ENCODE data around the gene SHISA6. TPM values are rescaled to one million over a fixed set of nuclear protein-coding genes. Genes with fewer than 3 reads are reported as not detected.

SHISA6 gene
- polyA plus RNA-seq, 4 donors = 1.5 to 3.2 (median 2.5) TPM

DNA sequence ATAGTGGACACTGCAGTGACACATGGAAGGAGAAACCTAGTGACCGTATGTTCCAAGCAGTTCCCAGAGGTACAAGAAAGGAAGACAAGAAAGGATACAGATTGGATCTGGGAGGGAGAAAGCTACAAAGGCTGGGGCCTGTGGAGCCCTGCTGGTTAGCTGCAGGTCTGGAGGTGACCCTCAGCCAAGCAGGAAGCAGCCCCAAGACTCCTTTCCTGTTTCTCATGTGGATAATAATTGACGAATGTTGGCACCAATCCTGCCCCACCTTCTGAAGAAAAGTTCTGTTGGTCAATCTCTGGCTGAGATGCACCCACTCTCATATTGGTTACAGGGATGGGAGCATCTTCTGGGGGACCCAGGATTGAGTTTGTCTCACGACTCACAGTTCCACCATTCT is 99.8 kb downstream of the SHISA6 start:
- no peak for DNase-seq (ENCODE audit: low read depth in 4 of 4, low spot score in 3 of 4)

DNA sequence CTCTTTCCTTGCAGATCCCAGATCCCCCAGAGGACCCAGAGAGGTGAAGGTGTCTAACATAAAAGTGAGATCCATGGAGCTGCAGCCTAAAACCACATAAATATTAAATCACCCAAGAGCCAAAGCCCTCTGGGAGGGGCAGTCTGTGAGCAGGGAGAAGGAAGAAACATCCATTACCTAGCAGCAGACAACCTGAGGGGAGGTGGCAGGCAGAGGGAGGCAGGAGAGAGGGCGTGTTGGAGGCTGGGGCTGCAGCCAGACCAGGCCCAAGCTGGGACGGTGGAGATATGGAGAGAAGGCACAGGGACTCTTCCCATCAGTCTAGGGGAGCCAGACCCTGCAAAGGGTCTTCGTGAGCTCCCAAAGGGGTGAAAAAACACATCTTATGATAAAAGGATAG is 101.1 kb downstream of the SHISA6 start:
- DNase-seq (ENCODE audit: low read depth in 4 of 4, low spot score in 3 of 4) = no peak

DNA sequence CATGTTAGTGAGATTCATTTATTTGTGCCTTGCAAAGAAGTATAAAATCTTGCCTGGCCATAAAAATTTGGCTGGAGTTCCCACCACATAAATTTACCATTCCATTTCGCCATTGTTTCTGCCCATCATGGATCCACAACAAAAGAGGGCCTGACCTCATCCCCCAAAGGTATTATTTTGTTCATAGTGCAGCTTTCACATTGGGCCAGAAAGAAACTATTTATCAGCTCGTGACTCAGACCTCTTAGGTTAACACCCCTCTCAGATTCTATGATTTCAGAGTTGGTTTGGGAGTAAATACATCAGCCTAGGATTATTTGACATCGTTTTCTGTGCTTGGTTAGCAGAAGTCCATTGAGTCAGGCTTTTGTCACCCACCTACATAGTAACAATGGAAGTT is 108.1 kb downstream of the SHISA6 start:
- no peak for DNase-seq (ENCODE audit: low read depth in 4 of 4, low spot score in 3 of 4)

DNA sequence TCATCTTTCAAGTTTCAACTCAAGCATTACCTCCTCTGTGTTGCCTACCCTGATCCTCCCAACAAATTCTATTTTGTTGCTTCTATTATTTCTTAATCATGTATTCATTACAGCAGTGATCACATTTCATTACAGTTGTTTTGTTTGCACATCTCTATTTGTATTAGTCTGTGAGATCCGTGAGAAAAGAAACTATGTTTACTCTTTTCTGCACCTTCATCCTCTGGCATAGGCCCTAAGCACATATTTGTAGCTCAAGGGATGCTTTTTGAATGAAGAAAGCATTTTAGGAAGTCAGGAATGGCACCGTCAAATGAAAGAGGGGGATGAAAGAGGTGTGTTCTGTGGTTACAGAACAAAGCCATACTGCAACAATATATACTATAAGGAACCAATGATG is 110.5 kb downstream of the SHISA6 start:
- DNase-seq (ENCODE audit: low read depth in 4 of 4, low spot score in 3 of 4) = no peak

DNA sequence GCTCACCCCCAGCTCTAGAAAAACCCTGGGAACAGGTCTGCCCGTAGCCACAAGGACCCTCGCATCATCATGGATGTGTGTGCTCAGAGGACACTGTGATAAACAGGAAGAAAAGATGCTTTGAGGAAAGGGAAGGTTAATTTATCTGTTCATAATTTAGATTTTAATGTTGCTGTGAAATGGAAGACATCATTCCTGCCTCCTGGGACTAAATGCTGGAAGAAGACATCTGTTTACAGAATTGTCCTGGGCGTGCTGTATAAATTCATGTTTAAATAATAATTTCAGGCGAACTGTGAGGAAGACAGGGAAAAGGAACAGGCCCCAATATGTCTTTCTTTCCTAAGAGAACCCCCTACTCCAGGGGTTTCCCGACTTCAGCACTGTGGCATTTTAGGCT is 112.6 kb downstream of the SHISA6 start:
- no peak for DNase-seq (ENCODE audit: low read depth in 4 of 4, low spot score in 3 of 4)

DNA sequence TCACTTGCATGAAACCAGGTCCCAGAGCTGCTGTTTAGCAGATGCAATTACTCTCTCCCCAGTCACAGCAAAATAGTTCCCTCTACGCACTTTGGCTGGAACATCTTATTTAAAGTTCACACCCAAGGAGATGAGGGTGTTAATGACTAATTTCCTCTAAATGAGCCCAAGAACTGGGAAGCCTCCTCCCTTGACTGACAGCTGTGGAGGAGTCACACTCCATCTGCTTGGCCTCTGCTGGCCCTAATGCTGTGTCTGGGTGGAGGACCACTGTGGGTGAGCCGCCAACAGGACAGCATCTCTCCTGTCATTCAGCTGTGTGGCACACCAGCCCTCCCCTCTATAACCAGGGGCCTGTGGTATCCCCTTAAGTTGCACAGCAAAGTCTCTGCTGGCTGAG is 115.4 kb downstream of the SHISA6 start:
- no peak for DNase-seq (ENCODE audit: low read depth in 4 of 4, low spot score in 3 of 4)

DNA sequence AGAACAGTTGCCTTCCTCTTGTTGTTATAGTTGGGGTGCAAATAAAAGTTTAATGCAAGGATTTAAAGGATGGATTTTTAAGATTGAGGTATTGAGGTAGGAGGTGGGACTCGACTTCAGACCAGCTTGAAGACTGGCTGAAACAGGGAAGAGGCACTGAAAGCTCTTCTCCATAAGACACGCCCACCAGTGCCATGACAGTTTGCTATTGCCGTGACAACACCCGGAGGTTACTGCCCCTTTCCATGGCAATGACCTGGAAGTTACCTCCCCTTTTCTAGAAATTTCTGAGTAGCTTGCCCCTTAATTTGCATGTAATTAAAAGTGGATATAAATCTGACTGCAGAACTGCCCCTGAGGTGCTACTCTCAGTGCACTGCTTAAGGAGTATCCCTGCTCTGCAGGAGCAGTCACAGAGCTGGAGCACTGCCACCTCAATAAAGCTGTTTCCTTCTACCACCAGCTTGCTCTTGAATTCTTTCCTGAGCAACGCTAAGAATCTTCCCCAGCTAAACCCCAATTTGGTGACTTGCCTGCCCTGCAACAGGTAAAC is 122.6 kb downstream of the SHISA6 start:
- no peak for DNase-seq (ENCODE audit: low read depth in 4 of 4, low spot score in 3 of 4)

DNA sequence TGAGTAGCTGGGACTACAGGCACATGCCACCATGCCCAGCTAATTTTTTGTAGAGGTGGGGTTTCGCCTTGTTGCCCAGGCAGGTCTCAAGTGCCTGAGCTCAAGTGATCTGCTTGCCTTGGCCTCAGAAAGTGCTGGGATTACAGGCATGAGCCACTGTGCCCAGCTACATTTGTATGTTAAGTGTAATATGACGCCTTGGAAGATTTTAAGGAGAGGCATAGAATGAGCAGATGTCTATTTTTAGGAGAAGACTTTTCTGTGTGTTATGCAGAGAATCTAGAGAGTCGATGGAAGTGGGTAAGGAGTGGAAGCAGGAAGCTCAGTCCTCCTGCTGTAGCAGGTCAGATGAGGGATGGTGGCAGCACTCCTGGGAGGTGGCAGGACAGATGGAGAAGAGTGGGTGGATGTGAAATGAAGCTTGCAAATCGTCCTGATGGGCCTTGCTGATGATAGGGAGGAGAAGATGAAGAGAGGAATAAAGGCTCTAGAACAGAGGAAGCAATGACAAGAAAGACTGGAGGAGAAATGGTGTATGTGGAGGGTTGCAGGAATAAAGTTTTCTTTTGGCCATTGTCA is 125.3 kb downstream of the SHISA6 start:
- no peak for DNase-seq (ENCODE audit: low read depth in 4 of 4, low spot score in 3 of 4)

DNA sequence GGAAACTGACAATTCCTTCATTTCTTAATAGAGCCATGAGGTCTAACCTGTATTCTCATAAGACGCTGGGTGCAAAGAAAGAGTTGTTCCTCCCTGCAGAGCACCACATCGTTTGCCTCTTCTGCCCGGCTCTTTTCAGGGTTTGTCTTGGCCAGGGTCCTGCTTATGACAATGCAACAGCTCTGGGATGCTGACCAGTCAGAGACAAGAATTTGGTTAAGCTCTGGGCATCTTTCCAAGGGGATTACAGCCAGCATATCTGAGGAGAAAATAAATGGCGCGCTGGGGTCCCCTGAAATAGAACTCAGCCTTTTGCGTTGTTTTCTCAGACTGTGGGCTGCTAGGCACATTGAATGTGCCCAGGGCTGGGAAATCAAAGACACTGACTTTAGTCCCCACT is 128.6 kb downstream of the SHISA6 start:
- DNase-seq (ENCODE audit: low read depth in 4 of 4, low spot score in 3 of 4) = no peak

DNA sequence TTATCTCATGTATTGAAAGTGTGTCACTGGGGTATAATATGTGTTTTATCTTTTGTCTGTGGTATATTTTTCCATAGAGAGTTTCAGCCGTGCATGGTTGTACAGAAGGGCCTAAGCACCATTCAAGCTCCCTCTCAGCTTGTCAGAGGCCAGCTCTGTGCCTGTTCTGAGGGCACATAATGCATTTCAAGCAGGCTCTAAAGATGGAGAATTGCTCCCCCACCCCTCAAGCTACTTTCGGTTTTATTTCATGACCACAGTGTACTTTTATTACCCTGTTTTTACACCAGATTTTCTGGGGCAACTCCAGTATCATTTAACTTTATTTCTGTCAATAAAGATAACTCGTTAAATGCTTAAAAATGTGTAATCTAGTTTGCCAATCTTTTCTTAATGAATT is 131.7 kb downstream of the SHISA6 start:
- no peak for DNase-seq (ENCODE audit: low read depth in 4 of 4, low spot score in 3 of 4)

DNA sequence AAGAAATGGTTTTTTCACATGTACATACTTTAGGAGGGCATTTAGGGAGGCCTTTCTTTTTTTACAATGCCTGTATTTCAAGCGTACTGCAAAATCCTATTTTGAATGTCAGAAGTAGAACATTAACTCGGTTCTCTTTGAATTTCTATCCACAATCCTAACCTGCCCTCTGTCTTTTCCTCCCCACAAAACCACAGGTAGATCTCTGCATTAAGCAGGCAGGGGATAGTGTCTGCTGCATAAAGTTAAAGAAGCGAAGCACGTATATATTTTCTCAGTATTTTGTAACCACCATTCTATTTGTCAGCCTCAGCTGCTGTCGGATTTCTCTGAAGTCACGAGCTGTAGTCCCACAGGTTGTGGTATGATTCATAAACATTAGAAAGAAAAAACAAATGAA is 137.5 kb downstream of the SHISA6 start:
- no peak for DNase-seq (ENCODE audit: low read depth in 4 of 4, low spot score in 3 of 4)

DNA sequence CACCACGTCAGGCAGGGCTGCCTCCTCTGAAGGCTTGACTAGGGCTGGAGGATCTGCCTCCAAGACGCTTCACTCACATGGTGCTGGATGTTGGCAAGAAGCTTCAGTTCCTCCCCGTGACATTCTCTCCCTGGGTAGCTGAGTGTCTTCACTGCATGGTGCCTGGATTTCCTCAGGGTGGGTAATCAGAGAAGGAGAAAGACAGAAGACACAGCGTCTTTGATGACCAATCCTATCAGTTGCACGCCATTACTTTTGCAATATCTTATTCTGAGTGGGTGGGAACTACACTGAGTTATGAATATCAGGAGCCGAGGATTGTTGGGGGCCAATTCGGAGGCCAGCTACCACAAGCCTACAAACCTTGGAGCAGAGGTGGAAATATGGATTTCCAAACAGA is 139.7 kb downstream of the SHISA6 start:
- DNase-seq (ENCODE audit: low read depth in 4 of 4, low spot score in 3 of 4) = no peak

DNA sequence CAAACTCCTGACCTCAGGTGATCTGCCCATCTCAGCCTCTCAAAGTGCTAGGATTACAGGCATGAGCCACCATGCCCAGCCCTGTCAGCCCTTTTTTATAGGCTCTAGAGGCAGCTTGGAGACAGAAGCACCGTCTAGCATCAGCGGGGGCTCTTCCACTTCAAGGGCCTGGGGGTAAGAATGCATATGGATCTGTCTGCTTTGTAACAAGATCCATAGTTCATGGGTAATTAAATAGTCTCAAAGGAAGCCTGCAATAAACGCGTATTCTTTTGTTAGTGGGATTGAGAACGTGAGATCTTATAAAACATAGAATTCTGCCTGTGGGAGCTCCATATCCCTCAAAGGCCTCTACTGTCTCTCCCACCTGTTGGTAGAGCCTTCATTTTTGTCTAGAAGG is 142.1 kb downstream of the SHISA6 start:
- no peak for DNase-seq (ENCODE audit: low read depth in 4 of 4, low spot score in 3 of 4)

DNA sequence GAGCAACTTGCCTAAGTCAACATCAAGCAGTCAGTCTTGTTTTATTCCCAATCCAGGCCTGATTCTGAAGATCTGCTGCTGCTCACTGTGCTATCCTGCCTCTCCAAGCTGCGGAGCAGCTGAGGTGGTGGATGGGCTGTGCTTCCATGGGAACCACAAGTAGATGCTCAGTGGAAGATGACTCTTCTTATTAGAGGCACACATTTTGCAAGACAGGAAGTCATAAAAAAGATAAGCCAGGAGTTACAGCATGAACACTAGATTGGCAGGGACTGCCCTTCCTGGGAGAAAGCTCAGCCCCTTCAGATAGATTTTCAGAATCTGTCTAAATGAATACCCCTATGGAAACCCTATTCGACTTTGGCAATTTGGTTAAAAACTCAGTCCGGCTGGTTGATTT is 143.1 kb downstream of the SHISA6 start:
- DNase-seq (ENCODE audit: low read depth in 4 of 4, low spot score in 3 of 4) = no peak

DNA sequence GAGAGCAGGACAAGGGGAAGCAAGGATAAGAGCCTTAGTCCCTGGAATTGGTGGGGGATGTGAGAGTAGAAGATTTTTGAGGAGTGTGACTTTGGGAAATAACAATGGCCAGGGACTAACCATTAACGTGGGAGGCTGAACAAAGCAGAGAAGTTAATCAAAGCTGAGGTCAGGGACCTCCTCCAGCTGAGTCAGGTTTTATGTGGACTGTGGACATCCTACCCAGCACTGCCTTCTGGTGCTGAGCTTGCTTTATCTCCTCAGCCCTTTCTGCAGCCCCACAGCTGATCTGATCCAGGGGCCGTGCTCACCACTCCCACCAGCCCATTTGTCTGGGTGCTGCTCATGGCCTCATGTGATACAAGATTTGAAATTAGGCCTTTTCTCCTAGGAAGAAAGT is 146.6 kb downstream of the SHISA6 start:
- no peak for DNase-seq (ENCODE audit: low read depth in 4 of 4, low spot score in 3 of 4)

DNA sequence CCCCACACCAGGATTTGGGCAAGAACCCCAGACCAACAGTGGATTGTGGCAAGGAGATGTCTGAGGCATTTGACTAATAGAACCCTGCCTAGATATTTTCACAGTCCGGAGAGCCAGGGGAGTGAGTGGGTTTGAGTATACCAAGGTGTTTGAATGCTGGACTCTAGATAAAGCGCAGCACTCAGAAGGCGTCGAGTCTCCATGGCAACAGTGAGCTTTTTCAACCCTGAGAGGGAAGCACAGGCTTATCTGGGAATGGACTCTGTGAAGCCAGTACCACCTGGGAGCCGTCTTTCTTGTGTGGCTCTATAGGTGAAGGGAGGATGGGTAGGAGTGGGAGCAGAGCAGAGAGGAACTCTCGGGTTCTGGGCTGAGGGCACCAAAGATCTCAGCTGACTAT is 147.0 kb downstream of the SHISA6 start:
- DNase-seq (ENCODE audit: low read depth in 4 of 4, low spot score in 3 of 4) = no peak

DNA sequence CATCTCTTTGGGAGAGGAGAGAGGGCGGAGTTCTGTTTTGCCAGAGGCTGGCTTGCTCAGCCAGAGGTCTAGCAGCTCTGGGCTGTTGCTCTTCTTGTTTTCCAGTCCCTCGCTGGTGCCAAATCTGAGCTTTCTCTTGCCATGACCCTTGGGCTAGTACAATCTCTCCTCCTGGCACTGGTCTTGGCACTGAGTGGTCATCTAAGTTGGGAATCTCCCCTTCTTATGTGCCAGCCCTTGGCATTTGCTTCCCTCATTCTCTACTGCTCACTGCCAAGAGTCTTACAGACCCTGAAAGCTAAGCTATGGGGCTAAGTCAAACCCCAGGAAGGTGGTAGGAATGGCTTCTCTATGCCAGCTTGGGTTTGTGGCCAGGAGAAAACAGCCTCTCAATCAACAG is 148.6 kb downstream of the SHISA6 start:
- no peak for DNase-seq (ENCODE audit: low read depth in 4 of 4, low spot score in 3 of 4)

DNA sequence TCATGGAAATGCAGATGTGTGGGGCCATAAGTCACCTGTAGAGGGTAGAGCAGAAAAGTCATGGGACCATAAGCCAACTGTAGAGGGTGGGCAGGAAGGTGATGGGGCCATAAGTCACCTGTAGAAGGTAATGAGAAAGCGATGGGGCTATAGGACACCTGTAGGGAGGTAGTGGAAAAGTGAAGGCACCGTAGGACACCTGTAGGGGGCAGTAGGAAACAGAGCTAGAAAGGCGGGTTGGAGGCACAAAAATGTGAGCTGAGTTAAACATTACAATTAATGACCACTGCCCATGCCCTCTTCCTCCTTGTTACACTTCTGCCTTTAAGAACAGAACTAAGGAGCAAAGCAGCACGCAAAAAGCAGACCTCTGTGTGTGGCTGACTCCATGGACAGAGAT is 150.1 kb downstream of the SHISA6 start:
- DNase-seq (ENCODE audit: low read depth in 4 of 4, low spot score in 3 of 4) = no peak

DNA sequence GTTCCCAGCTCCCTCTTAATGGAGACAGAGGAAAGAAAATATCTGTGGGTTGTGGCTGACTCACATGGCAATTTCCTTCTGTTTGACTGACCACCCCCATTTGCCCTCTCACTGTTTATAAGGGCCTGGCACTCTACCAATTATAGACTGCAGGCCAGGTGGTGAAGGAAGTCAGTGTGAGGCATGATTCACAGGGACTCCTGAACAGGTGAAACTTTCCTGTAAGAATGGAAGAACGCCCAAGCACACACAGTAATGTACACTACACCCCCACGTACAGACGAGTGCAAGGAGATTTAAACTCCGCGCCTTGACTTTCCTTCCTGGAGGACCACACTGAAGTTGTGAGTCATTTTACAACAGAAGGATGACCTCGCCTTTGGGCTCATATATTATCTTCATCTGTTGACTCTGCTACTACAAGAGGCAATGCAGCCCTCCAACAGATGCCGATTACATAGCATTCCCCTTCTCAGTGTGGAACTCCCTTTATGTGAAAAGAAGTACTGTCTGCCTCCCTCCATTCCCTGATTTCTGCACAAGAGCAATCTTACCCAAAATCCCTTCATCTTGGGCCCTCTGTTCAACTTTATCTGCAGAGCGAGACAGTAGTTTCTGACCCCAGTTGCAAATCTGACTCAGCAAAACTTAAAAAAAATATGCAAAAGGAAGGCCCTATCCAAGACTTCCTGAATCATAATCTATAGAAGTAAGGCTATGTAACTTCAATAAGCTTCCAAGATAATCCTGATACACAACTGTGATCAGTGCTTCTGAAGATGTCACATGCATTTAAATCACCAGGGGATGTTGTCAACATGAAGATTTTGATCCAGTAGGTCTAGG is 163.6 kb downstream of the SHISA6 start:
- peak in 1 of 4 donors; percentile 11 for DNase-seq (ENCODE audit: low read depth in 4 of 4, low spot score in 3 of 4)

DNA sequence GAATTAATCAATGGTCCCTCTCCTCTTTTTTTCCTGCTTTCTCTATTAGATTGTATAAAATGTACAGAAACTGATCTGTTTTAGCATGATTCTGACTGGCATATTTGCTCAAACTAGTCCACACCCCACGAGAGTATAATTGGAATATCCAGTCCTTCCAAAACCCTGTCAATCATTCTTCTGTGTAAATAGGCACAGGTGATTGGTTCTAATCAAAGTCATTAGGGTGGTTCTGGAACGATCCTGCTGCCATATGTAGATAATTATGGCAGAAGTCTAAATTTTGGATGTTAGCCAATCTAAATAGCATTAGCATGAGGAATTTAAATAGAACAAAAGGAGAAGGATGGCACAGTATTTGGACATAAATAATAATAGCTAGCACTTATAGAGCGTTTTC is 165.7 kb downstream of the SHISA6 start:
- DNase-seq (ENCODE audit: low read depth in 4 of 4, low spot score in 3 of 4) = no peak

DNA sequence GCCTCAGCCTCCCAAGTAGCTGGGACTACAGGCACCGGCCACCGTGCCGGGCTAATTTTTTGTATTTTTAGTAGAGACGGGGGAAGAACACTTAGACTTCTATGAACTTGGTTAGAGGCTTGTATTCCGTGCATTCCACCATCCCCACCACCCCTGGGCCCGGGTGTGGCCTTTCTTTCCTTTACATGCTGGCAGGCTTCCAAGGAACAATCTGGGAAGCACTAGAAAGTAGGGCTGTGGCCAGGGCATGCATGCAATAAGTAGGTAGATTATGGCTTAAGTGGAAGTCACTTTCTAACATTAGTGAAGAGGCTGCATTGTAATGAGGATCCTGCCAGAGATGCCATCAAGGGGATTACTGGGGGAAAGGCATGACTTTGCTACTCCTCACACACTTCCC is 171.6 kb downstream of the SHISA6 start:
- DNase-seq (ENCODE audit: low read depth in 4 of 4, low spot score in 3 of 4) = no peak

DNA sequence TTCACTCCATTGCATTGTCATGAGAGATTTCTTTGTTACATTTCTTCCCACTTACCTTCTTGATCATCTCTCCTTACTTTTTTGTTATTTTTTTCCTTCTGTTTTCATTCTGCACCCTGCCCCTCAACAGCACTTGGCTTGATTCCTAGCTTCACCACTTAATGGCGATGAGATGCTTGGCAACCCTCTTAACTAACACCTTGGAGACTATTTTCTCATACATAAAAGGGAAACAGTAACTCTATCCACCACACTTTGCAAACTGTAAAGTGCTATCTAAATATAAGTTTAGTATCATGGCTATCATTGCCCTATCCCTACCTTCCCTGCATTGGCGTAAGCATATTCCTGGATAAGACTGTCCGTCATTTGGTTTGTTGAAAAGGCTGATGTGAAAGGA is 177.3 kb downstream of the SHISA6 start:
- DNase-seq (ENCODE audit: low read depth in 4 of 4, low spot score in 3 of 4) = no peak
